ENCODE data around the gene WDR77. TPM values are rescaled to one million over a fixed set of nuclear protein-coding genes. Genes with fewer than 3 reads are reported as not detected.

Gene WDR77
- total and polyA plus RNA-seq, 2 of the 13 experiments (the other 11 are each of a cell fraction or from before 2014, with no cell fraction given), result 90.6 to 108 TPM

DNA sequence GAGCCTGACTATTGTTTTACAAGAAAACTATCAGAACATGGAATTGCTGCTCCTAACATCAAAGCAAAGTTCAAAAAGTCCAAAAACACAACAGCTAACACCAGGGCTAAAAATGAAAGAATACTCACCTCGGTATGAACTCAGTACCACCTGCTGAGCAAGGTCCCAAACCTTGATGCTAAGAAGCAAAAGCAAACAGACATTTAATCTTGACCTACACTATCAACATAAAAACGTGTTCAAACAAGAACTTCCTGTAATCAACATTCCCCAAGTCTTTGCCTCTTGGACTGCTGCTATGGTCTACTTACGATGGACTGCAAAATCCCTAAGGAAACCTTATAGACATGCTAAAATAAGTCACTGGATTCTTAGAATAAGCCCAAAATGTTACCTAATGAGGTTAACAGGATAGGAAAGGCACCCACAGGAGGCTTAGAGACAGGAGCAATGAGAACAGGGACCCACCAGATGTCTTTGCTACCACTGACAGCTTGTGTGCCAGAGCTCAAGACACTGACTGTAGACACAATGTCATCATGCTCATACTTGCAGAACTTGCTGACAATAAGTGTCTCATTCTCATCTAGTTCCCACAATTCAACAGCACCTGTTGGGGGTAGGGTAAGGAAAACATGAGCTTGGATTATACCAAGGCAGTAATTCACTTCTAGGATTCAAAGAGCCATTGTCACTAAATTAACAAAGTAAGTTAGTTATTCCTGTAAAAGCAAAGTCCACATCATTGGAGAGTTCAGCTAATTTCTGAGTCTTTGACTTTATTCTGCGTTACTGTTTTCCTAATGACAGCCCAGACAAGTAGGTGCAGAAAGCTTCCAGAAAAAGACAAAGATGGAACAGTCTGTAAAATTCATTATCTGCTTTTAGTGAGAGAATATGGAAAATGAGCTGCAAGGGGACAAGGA is 1.8 kb downstream of the WDR77 start (continued):
- TF ChIP-seq, protein P1, sequence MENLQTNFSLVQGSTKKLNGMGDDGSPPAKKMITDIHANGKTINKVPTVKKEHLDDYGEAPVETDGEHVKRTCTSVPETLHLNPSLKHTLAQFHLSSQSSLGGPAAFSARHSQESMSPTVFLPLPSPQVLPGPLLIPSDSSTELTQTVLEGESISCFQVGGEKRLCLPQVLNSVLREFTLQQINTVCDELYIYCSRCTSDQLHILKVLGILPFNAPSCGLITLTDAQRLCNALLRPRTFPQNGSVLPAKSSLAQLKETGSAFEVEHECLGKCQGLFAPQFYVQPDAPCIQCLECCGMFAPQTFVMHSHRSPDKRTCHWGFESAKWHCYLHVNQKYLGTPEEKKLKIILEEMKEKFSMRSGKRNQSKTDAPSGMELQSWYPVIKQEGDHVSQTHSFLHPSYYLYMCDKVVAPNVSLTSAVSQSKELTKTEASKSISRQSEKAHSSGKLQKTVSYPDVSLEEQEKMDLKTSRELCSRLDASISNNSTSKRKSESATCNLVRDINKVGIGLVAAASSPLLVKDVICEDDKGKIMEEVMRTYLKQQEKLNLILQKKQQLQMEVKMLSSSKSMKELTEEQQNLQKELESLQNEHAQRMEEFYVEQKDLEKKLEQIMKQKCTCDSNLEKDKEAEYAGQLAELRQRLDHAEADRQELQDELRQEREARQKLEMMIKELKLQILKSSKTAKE (CRISPR knock-in tag; IDR thresholded peaks at IDR 0.05; ENCODE audit: borderline replicate concordance), result peak; percentile 31; the same call in 1 of the 2 replicates
- TF ChIP-seq TSC22D2 (CRISPR knock-in tag; IDR thresholded peaks at IDR 0.05; ENCODE audit: borderline replicate concordance) (no peak), BCL6 (CRISPR knock-in tag; IDR thresholded peaks at IDR 0.05) (peak; percentile 27; the same call in 1 of the 2 replicates), TEAD3 (CRISPR knock-in tag; optimal IDR thresholded peaks at IDR 0.05; ENCODE audit: borderline replicate concordance) (peak; percentile 19), GFI1 (CRISPR knock-in tag; IDR thresholded peaks at IDR 0.05; ENCODE audit: borderline replicate concordance) (no peak), RARA (CRISPR knock-in tag; IDR thresholded peaks at IDR 0.05) (peak; percentile 93), PHF21A (CRISPR knock-in tag; IDR thresholded peaks at IDR 0.05) (peak; percentile 49; the same call in 1 of the 2 replicates), TCF7 (IDR thresholded peaks at IDR 0.05; ENCODE audit: low read depth) (peak; percentile 75), ETV5 (CRISPR knock-in tag; IDR thresholded peaks at IDR 0.05; ENCODE audit: borderline replicate concordance) (peak; percentile 70; the same call in 1 of the 2 replicates), FOXP4 (CRISPR knock-in tag; IDR thresholded peaks at IDR 0.05) (peak; percentile 27; the same call in 1 of the 2 replicates), MED1 (CRISPR knock-in tag; IDR thresholded peaks at IDR 0.05) (peak; percentile 29; the same call in 1 of the 2 replicates), SOX13 (IDR thresholded peaks at IDR 0.05) (0 out of 2 replicates have a peak, but pooled peaks have one; percentile 24), SOX13 (CRISPR knock-in tag; conservative IDR thresholded peaks at IDR 0.05 in 1 of 2, IDR thresholded peaks at IDR 0.05 in 1 of 2) (peak in 1 of 2 experiments; percentile 42; a peak in 1 of 4 replicates), ZSCAN22 (CRISPR knock-in tag; IDR thresholded peaks at IDR 0.05) (no peak), ZBTB42 (CRISPR knock-in tag; IDR thresholded peaks at IDR 0.05) (no peak), MEIS2 (CRISPR knock-in tag; IDR thresholded peaks at IDR 0.05) (no peak), ZNF441 (CRISPR knock-in tag; IDR thresholded peaks at IDR 0.05; ENCODE audit: borderline replicate concordance) (no peak), ZNF446 (CRISPR knock-in tag; IDR thresholded peaks at IDR 0.05) (no peak)
- TF ChIP-seq, protein P2, sequence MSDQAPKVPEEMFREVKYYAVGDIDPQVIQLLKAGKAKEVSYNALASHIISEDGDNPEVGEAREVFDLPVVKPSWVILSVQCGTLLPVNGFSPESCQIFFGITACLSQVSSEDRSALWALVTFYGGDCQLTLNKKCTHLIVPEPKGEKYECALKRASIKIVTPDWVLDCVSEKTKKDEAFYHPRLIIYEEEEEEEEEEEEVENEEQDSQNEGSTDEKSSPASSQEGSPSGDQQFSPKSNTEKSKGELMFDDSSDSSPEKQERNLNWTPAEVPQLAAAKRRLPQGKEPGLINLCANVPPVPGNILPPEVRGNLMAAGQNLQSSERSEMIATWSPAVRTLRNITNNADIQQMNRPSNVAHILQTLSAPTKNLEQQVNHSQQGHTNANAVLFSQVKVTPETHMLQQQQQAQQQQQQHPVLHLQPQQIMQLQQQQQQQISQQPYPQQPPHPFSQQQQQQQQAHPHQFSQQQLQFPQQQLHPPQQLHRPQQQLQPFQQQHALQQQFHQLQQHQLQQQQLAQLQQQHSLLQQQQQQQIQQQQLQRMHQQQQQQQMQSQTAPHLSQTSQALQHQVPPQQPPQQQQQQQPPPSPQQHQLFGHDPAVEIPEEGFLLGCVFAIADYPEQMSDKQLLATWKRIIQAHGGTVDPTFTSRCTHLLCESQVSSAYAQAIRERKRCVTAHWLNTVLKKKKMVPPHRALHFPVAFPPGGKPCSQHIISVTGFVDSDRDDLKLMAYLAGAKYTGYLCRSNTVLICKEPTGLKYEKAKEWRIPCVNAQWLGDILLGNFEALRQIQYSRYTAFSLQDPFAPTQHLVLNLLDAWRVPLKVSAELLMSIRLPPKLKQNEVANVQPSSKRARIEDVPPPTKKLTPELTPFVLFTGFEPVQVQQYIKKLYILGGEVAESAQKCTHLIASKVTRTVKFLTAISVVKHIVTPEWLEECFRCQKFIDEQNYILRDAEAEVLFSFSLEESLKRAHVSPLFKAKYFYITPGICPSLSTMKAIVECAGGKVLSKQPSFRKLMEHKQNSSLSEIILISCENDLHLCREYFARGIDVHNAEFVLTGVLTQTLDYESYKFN (CRISPR knock-in tag; conservative IDR thresholded peaks at IDR 0.05), result peak; percentile 66
- TF ChIP-seq, protein P3, sequence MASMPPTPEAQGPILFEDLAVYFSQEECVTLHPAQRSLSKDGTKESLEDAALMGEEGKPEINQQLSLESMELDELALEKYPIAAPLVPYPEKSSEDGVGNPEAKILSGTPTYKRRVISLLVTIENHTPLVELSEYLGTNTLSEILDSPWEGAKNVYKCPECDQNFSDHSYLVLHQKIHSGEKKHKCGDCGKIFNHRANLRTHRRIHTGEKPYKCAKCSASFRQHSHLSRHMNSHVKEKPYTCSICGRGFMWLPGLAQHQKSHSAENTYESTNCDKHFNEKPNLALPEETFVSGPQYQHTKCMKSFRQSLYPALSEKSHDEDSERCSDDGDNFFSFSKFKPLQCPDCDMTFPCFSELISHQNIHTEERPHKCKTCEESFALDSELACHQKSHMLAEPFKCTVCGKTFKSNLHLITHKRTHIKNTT (CRISPR knock-in tag; IDR thresholded peaks at IDR 0.05), result no peak

Measured in HepG2 (cell line).